ENCODE data around the gene DNLZ.

Gene DNLZ

GRCh38 chr9:136364942-136365774 is 1.6 kb upstream of the DNLZ start:
- Mint-ChIP-seq H3K27ac (no peak overlapping the region), H3K4me3 (no peak overlapping the region), H3K27me3 (peaks cover 1% of the 10 kb centered on the region), H3K9me3 (no peaks in the 10 kb centered on the region), H3K36me3 (peaks cover 1% of the 10 kb centered on the region), H3K4me1 (peaks cover 6% of the 10 kb centered on the region)
- DNase-seq (ENCODE audit: low spot score in 2 of 2) (no peak), ATAC-seq (ENCODE audit: low read depth) (no peak)

- no peak for DNase-seq (ENCODE audit: low spot score in 2 of 2)
Observed at GRCh38 chr9:136363949-136364748, 605 bp upstream of the DNLZ start.

GRCh38 chr9:136362450-136362784 is 1.1 kb downstream of the DNLZ start:
- ATAC-seq (ENCODE audit: low read depth) (no peak), DNase-seq (ENCODE audit: low spot score in 2 of 2) (no peak)
- peaks cover 1% of the 10 kb centered on the region for H3K36me3 Mint-ChIP-seq
- H3K9me3 Mint-ChIP-seq: no peaks in the 10 kb centered on the region
- no peaks in the 10 kb centered on the region for H3K27me3 Mint-ChIP-seq
- no peak overlapping the region for H3K27ac Mint-ChIP-seq
- H3K4me3 Mint-ChIP-seq: no peak overlapping the region
- peaks cover 6% of the 10 kb centered on the region for H3K4me1 Mint-ChIP-seq

More at GRCh38 chr9:136363949-136364748, 605 bp upstream of the DNLZ start:
- peaks cover 1% of the 10 kb centered on the region for H3K27me3 Mint-ChIP-seq
- H3K4me1 Mint-ChIP-seq: peaks cover 6% of the 10 kb centered on the region
- no peak overlapping the region for H3K27ac Mint-ChIP-seq
- H3K4me3 Mint-ChIP-seq: peak overlapping the region; percentile 64
- H3K9me3 Mint-ChIP-seq: no peaks in the 10 kb centered on the region
- no peak for ATAC-seq (ENCODE audit: low read depth)
- peaks cover 1% of the 10 kb centered on the region for H3K36me3 Mint-ChIP-seq

- peaks cover 1% of the 10 kb centered on the region for H3K36me3 Mint-ChIP-seq
- ATAC-seq (ENCODE audit: low read depth): no peak
- no peak overlapping the region for H3K4me3 Mint-ChIP-seq
- DNase-seq (ENCODE audit: low spot score in 2 of 2): no peak
- no peak overlapping the region for H3K27ac Mint-ChIP-seq
- no peaks in the 10 kb centered on the region for H3K27me3 Mint-ChIP-seq
- H3K4me1 Mint-ChIP-seq: peaks cover 6% of the 10 kb centered on the region
- H3K9me3 Mint-ChIP-seq: no peaks in the 10 kb centered on the region
Observed at GRCh38 chr9:136361754-136362449, 1.6 kb downstream of the DNLZ start.

- DNase-seq (ENCODE audit: low spot score in 2 of 2) (no peak), ATAC-seq (ENCODE audit: low read depth) (no peak)
- Mint-ChIP-seq H3K4me3 (no peak overlapping the region), H3K9me3 (no peaks in the 10 kb centered on the region), H3K27ac (no peak overlapping the region), H3K4me1 (peaks cover 6% of the 10 kb centered on the region), H3K27me3 (peaks cover 2% of the 10 kb centered on the region), H3K36me3 (peaks cover 1% of the 10 kb centered on the region)
Observed at GRCh38 chr9:136361047-136361753, 2.3 kb downstream of the DNLZ start.

- DNase-seq (ENCODE audit: low spot score in 2 of 2) (no peak), ATAC-seq (ENCODE audit: low read depth) (no peak)
- Mint-ChIP-seq H3K36me3 (peaks cover 1% of the 10 kb centered on the region), H3K27ac (no peak overlapping the region), H3K4me1 (no peaks in the 10 kb centered on the region), H3K9me3 (no peaks in the 10 kb centered on the region), H3K4me3 (no peak overlapping the region), H3K27me3 (peaks cover 2% of the 10 kb centered on the region)
Observed at GRCh38 chr9:136359774-136360718, 3.5 kb downstream of the DNLZ start.

- Mint-ChIP-seq H3K27ac (no peak overlapping the region), H3K9me3 (no peaks in the 10 kb centered on the region), H3K27me3 (peaks cover 6% of the 10 kb centered on the region), H3K36me3 (peaks cover 1% of the 10 kb centered on the region), H3K4me1 (peaks cover 4% of the 10 kb centered on the region), H3K4me3 (no peak overlapping the region)
- ATAC-seq (ENCODE audit: low read depth) (no peak), DNase-seq (ENCODE audit: low spot score in 2 of 2) (no peak)
Observed at GRCh38 chr9:136358888-136359287, 4.7 kb downstream of the DNLZ start.

GRCh38 chr9:136358016-136358415 is 5.5 kb downstream of the DNLZ start:
- Mint-ChIP-seq H3K9me3 (no peaks in the 10 kb centered on the region), H3K27me3 (peaks cover 6% of the 10 kb centered on the region), H3K4me3 (no peak overlapping the region), H3K4me1 (peaks cover 4% of the 10 kb centered on the region), H3K27ac (no peak overlapping the region), H3K36me3 (peaks cover 1% of the 10 kb centered on the region)
- DNase-seq (ENCODE audit: low spot score in 2 of 2): no peak
- no peak for ATAC-seq (ENCODE audit: low read depth)

GRCh38 chr9:136357202-136357725 is 6.3 kb downstream of the DNLZ start:
- Mint-ChIP-seq H3K9me3 (no peaks in the 10 kb centered on the region), H3K36me3 (no peaks in the 10 kb centered on the region), H3K4me1 (peaks cover 4% of the 10 kb centered on the region), H3K27me3 (peaks cover 6% of the 10 kb centered on the region), H3K27ac (no peak overlapping the region), H3K4me3 (no peak overlapping the region)
- DNase-seq (ENCODE audit: low spot score in 2 of 2) (no peak), ATAC-seq (ENCODE audit: low read depth) (no peak)

- DNase-seq (ENCODE audit: low spot score in 2 of 2) (no peak), ATAC-seq (ENCODE audit: low read depth) (no peak)
- Mint-ChIP-seq H3K9me3 (no peaks in the 10 kb centered on the region), H3K4me3 (no peak overlapping the region), H3K27me3 (peaks cover 6% of the 10 kb centered on the region), H3K36me3 (no peaks in the 10 kb centered on the region), H3K27ac (no peak overlapping the region), H3K4me1 (peaks cover 4% of the 10 kb centered on the region)
Observed at GRCh38 chr9:136355616-136356557, 7.7 kb downstream of the DNLZ start.

- Mint-ChIP-seq H3K27me3 (peaks cover 8% of the 10 kb centered on the region), H3K9me3 (no peaks in the 10 kb centered on the region), H3K36me3 (no peaks in the 10 kb centered on the region), H3K4me1 (peaks cover 4% of the 10 kb centered on the region), H3K4me3 (no peak overlapping the region), H3K27ac (no peak overlapping the region)
- ATAC-seq (ENCODE audit: low read depth): no peak
- DNase-seq (ENCODE audit: low spot score in 2 of 2): no peak
Observed at GRCh38 chr9:136354592-136355085, 8.9 kb downstream of the DNLZ start.

Data from memory B cell (primary cell).